Testis (tissue), 3 donors: ENCODE data around the gene NFIA. TPM values are rescaled to one million over a fixed set of nuclear protein-coding genes. Genes with fewer than 3 reads are reported as not detected.

Source experiments
- DNase-seq: peaks from one replicate; pipeline ENCODE4 v3.0.0-alpha.2; 2019
- H3K27ac ChIP-seq, 2 donors: fragments of 200-600 bp; sonication (generic); one replicate each; pipeline ENCODE4 v1.5.1; 2019
- H3K27me3 ChIP-seq: fragments of 200-600 bp; sonication (generic); one replicate; pipeline ENCODE4 v1.5.1; 2019
- H3K36me3 ChIP-seq: fragments of 200-600 bp; sonication (generic); one replicate; pipeline ENCODE4 v1.5.1; 2017; ENCODE audit warnings: low read depth; ENCODE audit errors: missing control alignments
- H3K4me1 ChIP-seq: fragments of 200-600 bp; sonication (generic); one replicate; pipeline ENCODE4 v1.5.1; 2019
- H3K4me3 ChIP-seq, 2 donors: fragments of 200-600 bp; sonication (generic); one replicate each; pipeline ENCODE4 v1.5.1; 2017 to 2019
- H3K9me3 ChIP-seq: fragments of 200-600 bp; sonication (generic); one replicate; pipeline ENCODE4 v1.5.1; 2017
- POLR2A ChIP-seq: fragments of 450-650 bp; IDR thresholded peaks from one replicate; pipeline ENCODE4 v1.6.1; 2017; ENCODE audit warnings: antibody characterized with exemption, mild to moderate bottlenecking, moderate library complexity
- WGBS, 2 donors: methylation state at CpG; one replicate each; pipeline ENCODE4 v1.1.5; 2018; 5-methylcytosine and 5-hydroxymethylcytosine counted together
- intact Hi-C: fragments of 100-400 bp; cut with DNase I; formaldehyde crosslinking; loops from one replicate; pipeline ENCODE4 v1.15.1; 2023; ENCODE audit warnings: low total_unique reads
- polyA plus RNA-seq: library from polyadenylated mRNA; stranded (reverse); fragments of 350-450 nt; fragmentation: Illumina TruSeq; extraction: RNeasy Lipid Tissue Mini Kit (QIAGEN cat#74804); gene quantifications from one replicate; pipeline ENCODE4 v1.2.3, GENCODE V29; 2014; ENCODE audit warnings: low read depth, low replicate concordance; ENCODE audit not compliant: insufficient read depth
- total RNA-seq, 2 donors: library from RNA; depleted of rRNA; stranded (reverse); fragments of >200 nt; gene quantifications; one replicate each; pipeline ENCODE4 v1.2.3, GENCODE V29; 2016
- TF ChIP-seq, protein P1 (sequence below), 3 experiments: fragments of 450-650 bp in 2 of 3; fragments of 200-600 bp in 1 of 3; sonication (generic) in 1 of 3; IDR thresholded peaks; one replicate each; pipeline ENCODE4 v1.5.1; 2016 to 2019; ENCODE audit warnings: antibody characterized with exemption in 3 of 3, mild to moderate bottlenecking in 2 of 3, moderate library complexity in 1 of 3

Gene NFIA
- total and polyA plus RNA-seq, 3 donors from 2014 or later = 11.6 to 78.9 (median 53.5) TPM

DNA sequence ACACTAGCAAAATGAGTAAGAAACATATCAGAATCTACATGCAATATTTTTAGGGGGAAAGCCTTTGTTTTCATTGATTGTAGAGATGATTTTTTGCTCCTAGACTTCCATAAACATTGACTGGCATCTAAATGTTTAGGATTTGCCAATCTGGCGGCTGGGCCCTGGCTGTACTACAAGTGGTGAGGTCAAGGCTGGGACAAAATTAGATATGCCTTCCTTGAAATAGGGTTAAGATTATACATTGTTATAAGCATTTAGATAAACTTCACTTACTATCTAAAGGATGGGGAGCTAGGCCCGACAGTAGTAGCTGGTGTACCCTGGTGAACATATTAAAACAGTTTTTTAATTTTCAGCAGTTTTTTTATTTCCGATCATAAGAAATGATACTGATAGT lies 5.2 kb downstream of the NFIA start:
- H3K36me3 ChIP-seq = no peaks in the 10 kb centered on the region
- 38 to 48% methylated on average over 3 of the region's 3 CpGs for WGBS, 2 donors
- H3K27ac ChIP-seq = peak overlapping the region; percentile 51 to 97
- peaks cover 23% of the 10 kb centered on the region for H3K4me1 ChIP-seq
- intact Hi-C loops = no loop called here
- H3K27me3 ChIP-seq = no peaks in the 10 kb centered on the region
- peak; percentile 58 for DNase-seq
- no peaks in the 10 kb centered on the region for H3K9me3 ChIP-seq
- TF ChIP-seq, protein P1, sequence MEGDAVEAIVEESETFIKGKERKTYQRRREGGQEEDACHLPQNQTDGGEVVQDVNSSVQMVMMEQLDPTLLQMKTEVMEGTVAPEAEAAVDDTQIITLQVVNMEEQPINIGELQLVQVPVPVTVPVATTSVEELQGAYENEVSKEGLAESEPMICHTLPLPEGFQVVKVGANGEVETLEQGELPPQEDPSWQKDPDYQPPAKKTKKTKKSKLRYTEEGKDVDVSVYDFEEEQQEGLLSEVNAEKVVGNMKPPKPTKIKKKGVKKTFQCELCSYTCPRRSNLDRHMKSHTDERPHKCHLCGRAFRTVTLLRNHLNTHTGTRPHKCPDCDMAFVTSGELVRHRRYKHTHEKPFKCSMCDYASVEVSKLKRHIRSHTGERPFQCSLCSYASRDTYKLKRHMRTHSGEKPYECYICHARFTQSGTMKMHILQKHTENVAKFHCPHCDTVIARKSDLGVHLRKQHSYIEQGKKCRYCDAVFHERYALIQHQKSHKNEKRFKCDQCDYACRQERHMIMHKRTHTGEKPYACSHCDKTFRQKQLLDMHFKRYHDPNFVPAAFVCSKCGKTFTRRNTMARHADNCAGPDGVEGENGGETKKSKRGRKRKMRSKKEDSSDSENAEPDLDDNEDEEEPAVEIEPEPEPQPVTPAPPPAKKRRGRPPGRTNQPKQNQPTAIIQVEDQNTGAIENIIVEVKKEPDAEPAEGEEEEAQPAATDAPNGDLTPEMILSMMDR (IDR thresholded peaks at IDR 0.05) = no peak
- no peak overlapping the region for H3K4me3 ChIP-seq

DNA sequence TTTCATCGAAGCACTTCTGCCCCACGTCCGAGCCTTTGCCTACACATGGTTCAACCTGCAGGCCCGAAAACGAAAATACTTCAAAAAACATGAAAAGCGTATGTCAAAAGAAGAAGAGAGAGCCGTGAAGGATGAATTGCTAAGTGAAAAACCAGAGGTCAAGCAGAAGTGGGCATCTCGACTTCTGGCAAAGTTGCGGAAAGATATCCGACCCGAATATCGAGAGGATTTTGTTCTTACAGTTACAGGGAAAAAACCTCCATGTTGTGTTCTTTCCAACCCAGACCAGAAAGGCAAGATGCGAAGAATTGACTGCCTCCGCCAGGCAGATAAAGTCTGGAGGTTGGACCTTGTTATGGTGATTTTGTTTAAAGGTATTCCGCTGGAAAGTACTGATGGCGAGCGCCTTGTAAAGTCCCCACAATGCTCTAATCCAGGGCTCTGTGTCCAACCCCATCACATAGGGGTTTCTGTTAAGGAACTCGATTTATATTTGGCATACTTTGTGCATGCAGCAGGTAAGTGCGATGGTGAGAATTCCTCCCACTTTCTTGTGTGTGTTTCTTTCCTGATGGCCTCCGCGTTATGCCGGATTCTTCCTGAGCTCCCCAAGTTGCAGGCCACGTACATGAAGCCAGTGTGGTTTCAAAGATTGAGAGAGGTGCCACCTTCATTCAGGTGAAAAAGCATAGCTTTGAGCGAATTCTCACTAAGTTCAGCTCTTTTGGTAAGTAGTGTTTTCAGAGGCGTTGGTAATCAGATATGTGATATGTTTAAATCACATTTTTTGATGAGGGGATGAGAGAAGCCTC lies 6.0 kb downstream of the NFIA start:
- Histone ChIP-seq H3K36me3 (no peaks in the 10 kb centered on the region), H3K27ac (peak overlapping the region; percentile 51 to 97), H3K27me3 (no peaks in the 10 kb centered on the region), H3K9me3 (no peaks in the 10 kb centered on the region), H3K4me3 (no peak overlapping the region), H3K4me1 (peaks cover 23% of the 10 kb centered on the region)
- no peak for DNase-seq
- TF ChIP-seq, protein P1 (IDR thresholded peaks at IDR 0.05) = no peak
- no peak for TF ChIP-seq POLR2A
- intact Hi-C loops = no loop called here
- 87 to 90% methylated on average over 25 of the region's 25 CpGs for WGBS, 2 donors

DNA sequence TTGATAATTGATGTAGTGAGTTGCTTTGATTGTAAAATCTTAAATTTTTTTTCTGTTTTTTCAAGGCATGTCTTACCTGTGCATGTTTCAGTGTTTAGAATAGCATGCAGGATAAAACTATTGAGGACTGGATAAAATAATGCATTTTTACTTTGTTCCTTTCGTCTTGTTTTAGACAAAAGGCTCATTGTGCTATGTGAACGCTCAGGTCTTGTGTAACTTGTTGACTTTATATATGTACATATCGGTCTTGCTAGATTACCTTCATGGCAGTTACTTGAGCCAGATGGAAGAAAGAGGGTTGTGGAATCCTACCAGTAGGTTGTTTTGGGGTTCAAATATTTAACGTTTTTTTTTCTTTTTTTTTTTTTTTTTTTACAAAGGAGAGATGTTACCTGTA lies 7.0 kb downstream of the NFIA start:
- H3K4me1 ChIP-seq = peaks cover 30% of the 10 kb centered on the region
- intact Hi-C loops = no loop called here

DNA sequence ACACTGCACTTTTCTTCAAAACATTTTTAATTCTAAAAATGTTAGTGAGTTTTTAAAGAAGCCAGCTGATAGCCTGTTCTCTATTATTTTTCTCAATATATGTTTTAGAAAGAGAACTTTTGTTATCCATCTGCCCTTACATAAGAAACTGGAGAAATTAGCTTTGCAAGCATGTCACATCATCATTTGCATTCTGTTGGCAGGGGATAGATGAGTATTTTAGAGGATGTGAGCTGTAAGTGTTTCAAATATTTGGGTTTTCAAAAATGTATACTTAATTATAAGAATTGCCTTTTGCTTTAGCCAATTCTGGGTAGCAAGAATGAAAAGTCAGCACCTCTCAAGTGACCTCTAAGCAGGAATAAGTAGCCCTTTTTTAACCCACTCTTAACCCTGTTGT lies 7.4 kb downstream of the NFIA start:
- Histone ChIP-seq H3K4me1 (peaks cover 33% of the 10 kb centered on the region), H3K9me3 (no peaks in the 10 kb centered on the region), H3K36me3 (no peaks in the 10 kb centered on the region), H3K27me3 (no peaks in the 10 kb centered on the region), H3K27ac (peak overlapping the region in 1 of 2 donors; percentile 97), H3K4me3 (no peak overlapping the region)
- intact Hi-C loops = no loop called here
- no peak for DNase-seq
- TF ChIP-seq, protein P1 (IDR thresholded peaks at IDR 0.05) = no peak
- TF ChIP-seq POLR2A = no peak

More for the DNA sequence above, 7.0 kb downstream of the NFIA start:
- H3K27ac ChIP-seq = peak overlapping the region in 1 of 2 donors; percentile 97
- TF ChIP-seq, protein P1 (IDR thresholded peaks at IDR 0.05) = no peak
- TF ChIP-seq POLR2A = no peak
- H3K36me3 ChIP-seq = no peaks in the 10 kb centered on the region
- 56 to 81% methylated on average over 4 of the region's 4 CpGs for WGBS, 2 donors
- H3K9me3 ChIP-seq = no peaks in the 10 kb centered on the region
- DNase-seq = no peak
- H3K4me3 ChIP-seq = no peak overlapping the region
- H3K27me3 ChIP-seq = no peaks in the 10 kb centered on the region
